HepG2 (cell line): ENCODE data around the gene DSTN. TPM values are rescaled to one million over a fixed set of nuclear protein-coding genes. Genes with fewer than 3 reads are reported as not detected.

ENCODE experiments used
- ATF6 ChIP-seq: sonication (generic); formaldehyde crosslinking; conservative IDR thresholded peaks from 2 replicates; pipeline ENCODE4 v1.4.0; 2020; ENCODE audit warnings: missing genetic modification reagents
- CEBPG ChIP-seq: IDR thresholded peaks from 2 replicates; pipeline ENCODE4 v1.6.1; 2016
- GABPB1 ChIP-seq: IDR thresholded peaks from 2 replicates; pipeline ENCODE4 v1.6.1; 2016; ENCODE audit warnings: mild to moderate bottlenecking, missing genetic modification reagents, moderate library complexity, missing compliant biosample characterization
- GATAD2A ChIP-seq: IDR thresholded peaks from 2 replicates; pipeline ENCODE4 v1.6.1; 2016
- GTF3A ChIP-seq: sonication (generic); formaldehyde crosslinking; conservative IDR thresholded peaks from 2 replicates; pipeline ENCODE4 v1.4.0; 2020; ENCODE audit warnings: mild to moderate bottlenecking, missing genetic modification reagents
- HHEX ChIP-seq: IDR thresholded peaks from 2 replicates; pipeline ENCODE4 v1.6.1; 2016; ENCODE audit warnings: control low read depth
- HOXA9 ChIP-seq: sonication (generic); formaldehyde crosslinking; IDR thresholded peaks from 2 replicates; pipeline ENCODE4 v1.8.1; 2022; ENCODE audit warnings: missing genetic modification reagents, mild to moderate bottlenecking, moderate library complexity, borderline replicate concordance
- HOXD1 ChIP-seq: sonication (generic); formaldehyde crosslinking; IDR thresholded peaks from 2 replicates; pipeline ENCODE4 v1.5.0; 2020; ENCODE audit warnings: missing genetic modification reagents
- MAF1 ChIP-seq: sonication (generic); formaldehyde crosslinking; IDR thresholded peaks from 2 replicates; pipeline ENCODE4 v1.5.0; 2020; ENCODE audit warnings: missing genetic modification reagents, borderline replicate concordance
- MAFF ChIP-seq: IDR thresholded peaks from 2 replicates; pipeline ENCODE4 v1.6.1; 2011; ENCODE audit warnings: low read depth, low read length, improper control_type of control experiment
- POGK ChIP-seq: sonication (generic); formaldehyde crosslinking; conservative IDR thresholded peaks from 2 replicates; pipeline ENCODE4 v1.8.0; 2022; ENCODE audit warnings: mild to moderate bottlenecking, moderate library complexity, missing genetic modification reagents
- TCF7L2 ChIP-seq: IDR thresholded peaks from 2 replicates; pipeline ENCODE4 v1.6.1; 2011; ENCODE audit warnings: mild to moderate bottlenecking, low read depth, low read length, moderate library complexity
- ZFP62 ChIP-seq: sonication (generic); formaldehyde crosslinking; IDR thresholded peaks from 2 replicates; pipeline ENCODE4 v1.4.0; 2020; ENCODE audit warnings: missing genetic modification reagents
- ZNF331 ChIP-seq: sonication (generic); formaldehyde crosslinking; IDR thresholded peaks from 2 replicates; pipeline ENCODE4 v1.4.0; 2020; ENCODE audit warnings: missing genetic modification reagents
- ZNF343 ChIP-seq: sonication (generic); formaldehyde crosslinking; IDR thresholded peaks from 2 replicates; pipeline ENCODE4 v1.4.0; 2020; ENCODE audit warnings: mild to moderate bottlenecking, missing genetic modification reagents
- ZNF44 ChIP-seq: sonication (generic); formaldehyde crosslinking; IDR thresholded peaks from 2 replicates; pipeline ENCODE4 v1.5.1; 2020; ENCODE audit warnings: mild to moderate bottlenecking, missing genetic modification reagents
- ZNF563 ChIP-seq: sonication (generic); formaldehyde crosslinking; IDR thresholded peaks from 2 replicates; pipeline ENCODE4 v1.8.0; 2022; ENCODE audit warnings: mild to moderate bottlenecking, moderate library complexity, missing genetic modification reagents
- ZNF770 ChIP-seq: sonication (generic); formaldehyde crosslinking; IDR thresholded peaks from 2 replicates; pipeline ENCODE4 v1.5.0; 2020; ENCODE audit warnings: mild to moderate bottlenecking, missing genetic modification reagents
- ZNF772 ChIP-seq: sonication (generic); formaldehyde crosslinking; IDR thresholded peaks from 2 replicates; pipeline ENCODE4 v1.5.0; 2020; ENCODE audit warnings: mild to moderate bottlenecking, missing genetic modification reagents
- ZNF792 ChIP-seq: IDR thresholded peaks from 2 replicates; pipeline ENCODE4 v1.6.1; 2016
- ZNF839 ChIP-seq: sonication (generic); formaldehyde crosslinking; IDR thresholded peaks from 2 replicates; pipeline ENCODE4 v1.4.0; 2020; ENCODE audit warnings: missing genetic modification reagents, mild to moderate bottlenecking, borderline replicate concordance
- polyA plus RNA-seq, 8 experiments: library from polyadenylated mRNA; depleted of rRNA in 3 of 8; stranded (reverse) in 7 of 8; unstranded in 1 of 8; fragments of >200 nt; fragmentation: Illumina TruSeq in 4 of 8; extraction: Trizol in 4 of 8; gene quantifications; 2 replicates each; pipeline versions ENCODE4 v1.2.1 to v1.2.3, GENCODE V29; 2011 to 2016; ENCODE audit warnings: low read depth in 4 of 8, missing spikeins in 1 of 8, mixed read lengths in 1 of 8; ENCODE audit not compliant: insufficient read depth in 1 of 8
- total RNA-seq, 5 experiments: library from RNA; depleted of rRNA; stranded (reverse); fragments of >200 nt; fragmentation: Illumina TruSeq; extraction: Trizol; gene quantifications; 2 replicates each; pipeline ENCODE4 v1.2.3, GENCODE V29; 2016; ENCODE audit warnings: low read depth in 1 of 5
- TF ChIP-seq, protein P1 (sequence below): sonication (generic); formaldehyde crosslinking; IDR thresholded peaks from 2 replicates; pipeline ENCODE4 v1.9.0; 2021; ENCODE audit warnings: missing genetic modification reagents, borderline replicate concordance
- TF ChIP-seq, protein P2 (sequence below): sonication (generic); formaldehyde crosslinking; IDR thresholded peaks from 2 replicates; pipeline ENCODE4 v1.4.0; 2020; ENCODE audit warnings: missing genetic modification reagents

The DSTN gene
- total and polyA plus RNA-seq, 2 of the 13 experiments (the other 11 are each of a cell fraction or from before 2014, with no cell fraction given): 27.6 to 106 TPM

DNA sequence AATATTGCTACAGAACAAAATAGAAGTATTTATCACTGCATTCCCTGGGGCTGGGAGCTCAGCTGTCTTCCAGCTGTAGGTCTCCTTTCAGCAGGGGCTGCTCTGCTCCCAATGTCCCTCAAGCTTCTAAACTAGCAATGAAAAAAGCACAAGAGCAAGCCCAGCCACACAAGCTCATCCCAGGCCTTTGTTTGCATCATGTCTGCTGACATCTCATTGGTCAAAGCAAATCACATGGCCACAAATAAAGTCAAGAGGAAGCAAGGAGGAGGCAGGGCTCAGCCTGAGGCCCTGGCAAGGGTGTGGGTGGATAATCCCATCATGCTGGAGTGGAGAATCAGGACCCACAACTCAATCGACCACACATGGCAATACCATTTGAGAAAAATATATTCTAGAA lies 36.5 kb upstream of the DSTN start (continued):
- TF ChIP-seq MAFF (no peak), HHEX (CRISPR knock-in tag) (no peak), ZNF44 (no peak), GTF3A (no peak), ZFP62 (CRISPR knock-in tag) (no peak), ZNF770 (CRISPR knock-in tag) (no peak), GABPB1 (no peak), HOXA9 (CRISPR knock-in tag) (no peak), MAF1 (CRISPR knock-in tag) (no peak), ZNF563 (CRISPR knock-in tag) (no peak), ZNF343 (CRISPR knock-in tag) (no peak), GATAD2A (CRISPR knock-in tag) (peak; percentile 30; the same call in 1 of the 2 replicates), ATF6 (CRISPR knock-in tag) (no peak), TCF7L2 (no peak), ZNF772 (CRISPR knock-in tag) (no peak), CEBPG (CRISPR knock-in tag) (peak; percentile 65; the same call in 1 of the 2 replicates), ZNF839 (CRISPR knock-in tag) (no peak), POGK (CRISPR knock-in tag) (no peak), ZNF331 (CRISPR knock-in tag) (no peak), ZNF792 (CRISPR knock-in tag) (no peak), HOXD1 (CRISPR knock-in tag) (no peak)
- TF ChIP-seq, protein P1, sequence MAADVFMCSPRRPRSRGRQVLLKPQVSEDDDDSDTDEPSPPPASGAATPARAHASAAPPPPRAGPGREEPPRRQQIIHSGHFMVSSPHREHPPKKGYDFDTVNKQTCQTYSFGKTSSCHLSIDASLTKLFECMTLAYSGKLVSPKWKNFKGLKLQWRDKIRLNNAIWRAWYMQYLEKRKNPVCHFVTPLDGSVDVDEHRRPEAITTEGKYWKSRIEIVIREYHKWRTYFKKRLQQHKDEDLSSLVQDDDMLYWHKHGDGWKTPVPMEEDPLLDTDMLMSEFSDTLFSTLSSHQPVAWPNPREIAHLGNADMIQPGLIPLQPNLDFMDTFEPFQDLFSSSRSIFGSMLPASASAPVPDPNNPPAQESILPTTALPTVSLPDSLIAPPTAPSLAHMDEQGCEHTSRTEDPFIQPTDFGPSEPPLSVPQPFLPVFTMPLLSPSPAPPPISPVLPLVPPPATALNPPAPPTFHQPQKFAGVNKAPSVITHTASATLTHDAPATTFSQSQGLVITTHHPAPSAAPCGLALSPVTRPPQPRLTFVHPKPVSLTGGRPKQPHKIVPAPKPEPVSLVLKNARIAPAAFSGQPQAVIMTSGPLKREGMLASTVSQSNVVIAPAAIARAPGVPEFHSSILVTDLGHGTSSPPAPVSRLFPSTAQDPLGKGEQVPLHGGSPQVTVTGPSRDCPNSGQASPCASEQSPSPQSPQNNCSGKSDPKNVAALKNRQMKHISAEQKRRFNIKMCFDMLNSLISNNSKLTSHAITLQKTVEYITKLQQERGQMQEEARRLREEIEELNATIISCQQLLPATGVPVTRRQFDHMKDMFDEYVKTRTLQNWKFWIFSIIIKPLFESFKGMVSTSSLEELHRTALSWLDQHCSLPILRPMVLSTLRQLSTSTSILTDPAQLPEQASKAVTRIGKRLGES (CRISPR knock-in tag): no peak
- TF ChIP-seq, protein P2, sequence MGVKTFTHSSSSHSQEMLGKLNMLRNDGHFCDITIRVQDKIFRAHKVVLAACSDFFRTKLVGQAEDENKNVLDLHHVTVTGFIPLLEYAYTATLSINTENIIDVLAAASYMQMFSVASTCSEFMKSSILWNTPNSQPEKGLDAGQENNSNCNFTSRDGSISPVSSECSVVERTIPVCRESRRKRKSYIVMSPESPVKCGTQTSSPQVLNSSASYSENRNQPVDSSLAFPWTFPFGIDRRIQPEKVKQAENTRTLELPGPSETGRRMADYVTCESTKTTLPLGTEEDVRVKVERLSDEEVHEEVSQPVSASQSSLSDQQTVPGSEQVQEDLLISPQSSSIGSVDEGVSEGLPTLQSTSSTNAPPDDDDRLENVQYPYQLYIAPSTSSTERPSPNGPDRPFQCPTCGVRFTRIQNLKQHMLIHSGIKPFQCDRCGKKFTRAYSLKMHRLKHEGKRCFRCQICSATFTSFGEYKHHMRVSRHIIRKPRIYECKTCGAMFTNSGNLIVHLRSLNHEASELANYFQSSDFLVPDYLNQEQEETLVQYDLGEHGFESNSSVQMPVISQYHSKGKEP: no peak
